CD4-positive, alpha-beta T cell treated with Interleukin-4 for 4 hours (primary cell): Measurements from ENCODE around the gene KCNQ1.

ENCODE experiments used
- DNase-seq: peaks from one replicate; pipeline ENCODE4 v3.0.0-alpha.2; 2020

Gene KCNQ1

GRCh38 chr11:2708757-2709281 lies 264.0 kb downstream of the KCNQ1 start:
- no peak for DNase-seq

DNA sequence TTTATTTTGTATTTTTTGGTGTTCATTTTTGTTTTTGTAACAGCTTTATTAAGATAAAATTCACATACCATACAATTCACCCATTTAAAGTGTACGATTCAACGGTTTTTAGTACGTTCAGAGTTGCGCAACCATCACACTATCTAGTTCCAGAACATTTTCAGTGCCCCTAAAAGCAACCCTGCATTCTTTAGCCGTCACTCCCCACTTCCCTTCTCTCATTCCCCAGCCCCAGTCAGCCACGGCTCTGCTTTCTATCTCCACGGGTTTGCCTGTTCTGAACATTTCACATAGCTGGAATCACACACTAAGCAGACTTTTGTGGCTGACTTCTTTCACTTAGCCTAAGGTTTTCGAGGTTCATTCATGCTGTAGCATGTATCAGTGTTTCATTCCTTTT lies 264.6 kb downstream of the KCNQ1 start:
- no peak for DNase-seq

DNA sequence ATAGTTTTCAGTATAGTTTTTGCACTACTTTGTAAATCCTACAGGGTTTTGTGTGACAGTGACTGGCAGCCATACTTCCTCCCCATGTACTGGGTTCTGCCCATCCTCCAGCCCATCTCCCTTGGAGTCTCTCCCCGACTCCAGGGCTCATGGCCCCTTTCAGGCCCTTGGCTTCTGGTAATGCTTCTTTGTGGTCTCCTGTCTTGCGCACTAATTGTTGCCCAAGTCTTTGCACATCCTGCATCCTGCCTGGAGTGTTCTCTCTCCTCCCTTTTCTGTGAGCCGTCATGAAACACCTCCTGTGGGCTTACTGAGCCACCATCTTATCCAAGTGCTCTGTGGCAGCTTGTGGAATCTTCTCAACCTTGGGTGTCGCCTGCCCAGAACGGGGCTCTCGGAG lies 266.4 kb downstream of the KCNQ1 start:
- no peak for DNase-seq

- no peak for DNase-seq
Observed at GRCh38 chr11:2713094-2713493, 268.3 kb downstream of the KCNQ1 start.

DNA sequence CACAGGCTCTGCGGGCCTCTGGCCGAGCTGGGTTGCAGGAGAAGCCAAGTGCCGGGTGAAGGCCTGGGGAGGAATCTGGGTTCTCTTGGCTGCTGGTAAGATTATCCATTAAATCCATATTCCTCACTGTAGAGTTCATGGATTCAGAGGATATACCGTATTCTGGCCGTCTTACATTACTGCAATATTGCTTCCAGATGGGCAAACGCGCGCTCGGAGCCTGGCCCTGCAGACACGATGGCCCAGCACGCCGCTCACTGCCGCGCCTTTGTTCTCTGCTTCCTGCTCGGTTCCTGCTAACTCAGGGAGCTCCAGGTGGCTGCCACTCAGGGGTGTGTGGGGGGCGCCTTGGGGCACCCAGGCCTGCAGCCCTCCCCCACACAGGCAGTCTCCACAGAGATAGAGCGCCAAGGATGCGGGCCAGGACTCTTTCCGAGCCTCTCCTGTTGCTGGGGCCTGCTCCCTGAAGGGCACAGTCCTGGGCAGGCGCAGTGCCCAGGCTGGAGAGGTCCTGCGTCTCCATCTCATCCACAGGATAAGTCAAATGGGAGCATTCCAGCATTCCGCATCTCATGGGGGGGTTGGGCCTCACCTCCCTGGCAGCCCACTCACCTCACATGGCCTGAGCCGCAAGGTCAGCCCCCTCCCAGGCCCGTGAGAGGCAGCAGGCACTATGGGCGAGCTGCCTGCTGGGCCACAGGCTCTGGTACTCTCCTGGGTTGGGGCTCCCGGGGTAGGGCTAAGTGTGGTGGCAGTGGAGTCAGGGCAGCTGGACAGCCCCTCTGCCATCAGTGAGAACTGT lies 269.1 kb downstream of the KCNQ1 start:
- no peak for DNase-seq

GRCh38 chr11:2714463-2714800 lies 269.6 kb downstream of the KCNQ1 start:
- DNase-seq, result no peak

- no peak for DNase-seq
Observed at GRCh38 chr11:2714871-2715270, 270.1 kb downstream of the KCNQ1 start.

- DNase-seq, result no peak
Observed at GRCh38 chr11:2715716-2716350, 271.0 kb downstream of the KCNQ1 start.

- no peak for DNase-seq
Observed at GRCh38 chr11:2716376-2717095, 271.7 kb downstream of the KCNQ1 start.

DNA sequence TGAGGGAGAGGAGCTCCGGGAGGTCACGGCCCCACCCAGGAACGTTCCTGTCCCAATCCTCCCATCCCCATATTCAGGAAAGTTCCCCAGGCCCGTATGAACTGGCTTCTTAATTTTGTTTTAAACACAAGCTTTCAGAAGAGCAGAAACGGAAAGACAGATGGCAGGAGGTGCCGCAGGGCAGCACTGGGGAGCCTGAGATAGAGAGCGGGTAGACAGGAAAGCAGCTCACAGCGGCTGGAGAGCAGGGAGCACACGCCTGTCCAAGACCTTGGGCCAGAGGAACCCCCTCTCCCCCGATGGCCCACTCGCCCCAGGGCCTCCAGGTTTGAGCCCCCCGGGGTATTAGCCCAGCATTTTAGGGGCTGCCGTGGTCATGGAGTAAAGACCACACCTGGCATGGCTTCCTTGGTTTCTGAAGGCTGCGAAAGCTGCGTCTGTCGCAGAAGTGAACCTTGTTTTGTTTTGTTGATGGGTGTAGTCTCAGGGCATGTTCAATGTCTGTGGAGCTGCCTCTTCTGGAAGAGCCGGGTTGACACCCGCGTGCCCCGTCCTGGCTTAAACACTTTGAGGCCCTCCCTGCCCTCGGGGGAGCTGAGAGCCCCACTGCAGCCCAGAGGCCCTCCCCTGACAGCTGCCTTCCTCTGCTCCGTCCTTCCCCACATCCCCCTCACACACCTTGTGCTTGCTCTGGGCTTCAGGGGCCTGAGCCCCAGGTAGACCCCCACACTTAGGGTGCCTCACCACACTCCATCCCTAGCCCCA lies 272.9 kb downstream of the KCNQ1 start:
- DNase-seq, result no peak

DNA sequence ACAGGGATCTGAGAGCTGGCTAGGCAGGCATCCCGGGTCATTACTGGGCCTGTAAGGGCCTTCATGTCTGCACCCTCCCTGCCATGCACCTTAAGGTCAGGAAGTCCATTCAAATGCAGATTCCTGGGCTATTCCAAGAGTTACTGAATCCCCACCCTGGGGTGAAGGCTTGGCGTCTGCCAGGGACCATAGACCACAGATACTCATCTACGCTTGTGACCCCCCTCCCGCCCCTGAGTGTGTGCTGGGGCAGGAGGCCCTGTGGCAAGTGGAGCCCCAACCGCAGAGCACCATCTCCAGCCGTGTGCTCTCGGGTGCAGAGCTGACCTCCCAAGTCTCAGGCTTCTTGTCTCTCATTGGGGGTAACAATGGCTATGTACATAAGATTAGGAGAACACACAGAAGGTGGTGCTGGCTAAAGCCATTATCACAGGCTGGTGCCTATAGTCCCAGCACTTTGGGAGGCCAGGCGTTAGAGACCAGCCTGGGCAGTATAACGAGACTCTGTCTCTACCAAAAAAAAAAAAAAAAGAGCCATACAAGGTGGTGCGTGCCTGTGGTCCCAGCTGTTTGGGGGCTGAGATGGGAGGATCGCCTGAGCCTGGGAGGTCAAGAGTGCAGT lies 274.1 kb downstream of the KCNQ1 start:
- DNase-seq, result no peak

GRCh38 chr11:2719831-2720590 lies 275.2 kb downstream of the KCNQ1 start:
- no peak for DNase-seq

DNA sequence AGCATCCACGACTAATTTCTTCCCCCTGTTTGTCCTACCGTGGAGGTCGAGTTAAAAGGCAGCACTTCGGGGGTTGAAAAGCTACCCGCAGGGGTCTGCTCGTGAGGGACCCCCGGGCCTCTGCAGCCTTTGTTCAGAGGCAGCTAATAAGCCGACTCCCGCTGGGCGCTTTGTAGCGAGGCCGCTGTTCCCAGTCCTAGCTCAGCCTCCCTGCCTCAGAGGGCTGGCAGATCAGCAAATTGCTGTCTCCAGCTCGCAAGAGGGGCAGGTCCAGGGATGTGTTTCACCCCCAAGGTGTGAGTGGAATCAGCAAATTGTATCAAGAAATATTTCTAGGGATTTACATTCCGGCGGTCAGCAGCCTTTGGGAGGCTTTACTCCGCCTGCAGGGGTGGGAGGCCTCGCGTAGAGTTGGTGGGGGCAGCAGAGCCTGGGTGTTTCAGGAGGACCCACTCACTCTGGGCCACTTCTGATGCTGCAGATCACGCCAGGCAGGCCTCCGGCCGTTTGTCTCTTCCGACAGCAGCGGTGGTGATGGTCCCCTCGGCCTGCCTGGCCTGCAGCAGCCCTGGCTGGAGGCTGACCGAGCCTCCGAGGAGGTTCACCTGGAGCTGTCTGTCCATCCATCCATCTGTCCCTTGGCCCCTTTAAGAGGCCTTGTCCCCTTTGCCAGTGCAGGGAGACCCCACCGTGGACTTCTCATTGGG lies 276.6 kb downstream of the KCNQ1 start:
- DNase-seq, result no peak

DNA sequence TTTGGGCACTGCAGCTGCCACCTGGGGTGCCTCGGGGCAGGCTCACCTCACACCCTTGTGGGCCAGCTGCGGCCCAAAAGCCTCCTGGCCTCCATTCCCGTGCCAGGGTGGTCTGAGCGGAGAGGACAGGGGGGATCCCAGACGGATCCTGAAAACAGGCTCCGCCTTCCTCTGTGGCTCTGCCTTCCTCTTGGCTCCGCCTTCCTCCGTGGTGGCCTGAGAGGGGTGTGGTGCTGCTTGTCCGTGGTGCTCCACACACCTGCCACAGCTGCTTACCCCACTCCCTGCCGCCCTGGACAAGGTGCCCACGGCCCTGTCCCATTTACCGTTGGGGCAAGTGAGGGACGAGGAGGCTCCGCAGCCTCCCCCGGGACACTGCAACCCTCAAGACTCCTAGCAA lies 278.1 kb downstream of the KCNQ1 start:
- no peak for DNase-seq

DNA sequence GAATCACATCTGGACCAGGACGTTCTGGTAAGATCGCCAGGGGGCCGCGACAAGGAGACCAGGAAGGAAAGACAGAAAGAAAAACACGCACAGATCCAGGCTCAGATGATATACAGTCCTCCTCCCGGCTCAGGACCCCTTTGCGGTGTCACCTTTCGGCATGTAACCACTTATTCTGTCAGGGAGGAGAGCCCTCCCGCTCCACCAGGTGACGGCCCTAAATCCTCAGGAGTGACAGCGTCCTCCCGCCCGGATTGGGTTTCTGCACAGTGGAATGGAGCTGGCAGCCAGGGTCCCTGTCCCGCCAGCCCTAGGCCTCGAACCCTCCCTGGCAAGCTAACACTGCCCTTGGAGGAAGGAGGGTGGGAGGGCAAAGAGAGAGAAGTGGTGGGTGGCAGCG lies 279.3 kb downstream of the KCNQ1 start:
- DNase-seq, result no peak

DNA sequence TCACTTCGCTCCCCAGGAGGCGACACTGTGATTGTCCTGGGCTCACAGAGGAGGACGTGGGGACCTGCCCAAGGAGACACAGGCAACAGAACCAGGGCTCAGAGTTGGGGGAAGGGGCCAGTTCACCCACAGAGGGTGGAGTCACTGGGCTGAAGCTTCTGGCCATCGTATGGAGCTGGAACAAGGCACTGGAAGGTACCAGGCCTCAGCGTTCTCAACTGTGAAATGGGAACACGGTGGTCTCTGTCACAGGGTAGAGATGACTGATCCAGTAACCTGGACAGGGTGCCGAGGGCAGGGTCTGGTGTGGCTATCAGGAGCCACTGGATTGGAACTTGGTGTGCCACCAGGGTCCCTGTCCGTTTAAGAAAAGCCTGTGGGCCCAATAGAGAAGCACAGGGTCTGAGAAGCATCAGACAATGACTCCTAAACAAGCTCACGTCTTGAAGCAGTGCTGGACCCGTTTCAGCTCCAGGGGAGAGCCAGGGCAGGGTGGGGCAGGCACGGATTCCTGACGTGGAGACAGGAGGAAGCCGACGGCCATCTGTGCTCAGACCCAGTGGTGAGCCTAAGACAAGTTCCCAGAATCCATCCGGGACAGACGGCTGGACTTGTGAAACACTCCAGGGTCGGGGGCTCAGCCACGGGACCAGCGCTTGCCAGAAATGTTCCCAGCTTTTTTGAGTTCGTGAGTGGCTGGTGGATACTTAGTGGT lies 280.0 kb downstream of the KCNQ1 start:
- DNase-seq, result no peak

- DNase-seq, result no peak
Observed at GRCh38 chr11:2725368-2726300, 280.8 kb downstream of the KCNQ1 start.

GRCh38 chr11:2726964-2727363 lies 282.2 kb downstream of the KCNQ1 start:
- DNase-seq, result no peak

DNA sequence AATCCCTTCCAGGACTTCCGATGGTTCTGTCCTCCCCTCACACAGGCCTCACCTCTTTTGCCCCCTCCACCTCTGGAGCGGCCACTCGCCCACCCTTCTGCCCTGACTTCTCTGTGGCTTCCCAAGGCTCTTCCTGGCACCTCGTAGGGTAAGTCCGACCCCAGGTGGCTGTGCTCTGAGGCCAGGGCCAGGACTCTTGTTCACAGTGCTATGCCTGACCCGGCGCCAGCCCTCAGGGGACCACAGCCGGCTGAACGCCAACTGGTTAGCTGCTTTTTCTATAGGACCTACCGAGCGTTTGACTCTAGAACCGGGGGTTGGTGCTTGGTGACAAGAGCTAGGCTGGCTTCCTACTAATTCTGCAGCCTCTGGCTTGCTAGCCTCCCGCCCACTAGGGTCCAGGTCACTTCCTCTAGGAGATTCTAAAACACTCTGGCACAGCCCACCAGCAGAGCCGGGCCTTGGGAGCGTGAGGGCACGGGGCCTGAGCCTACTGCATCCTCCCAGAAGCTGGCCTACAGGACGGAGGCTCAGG lies 283.4 kb downstream of the KCNQ1 start:
- DNase-seq, result no peak
